ENCODE measurements around the gene LGALS7.
"Not testable (repeated sequence)": the region's sequence is repeated elsewhere in the genome, so short reads cannot be mapped to it uniquely, and the experiment has no call there.

The LGALS7 gene

GRCh38 chr19:38801359-38802095 lies 28.2 kb upstream of the LGALS7 start:
- no peak overlapping the region for H3K4me3 ChIP-seq (ENCODE audit: low read depth, low read length)
- no peak for DNase-seq (ENCODE audit: low read depth)

GRCh38 chr19:38800577-38801347 lies 27.4 kb upstream of the LGALS7 start:
- H3K4me3 ChIP-seq (ENCODE audit: low read depth, low read length) = no peak overlapping the region
- DNase-seq (ENCODE audit: low read depth) = no peak

DNA sequence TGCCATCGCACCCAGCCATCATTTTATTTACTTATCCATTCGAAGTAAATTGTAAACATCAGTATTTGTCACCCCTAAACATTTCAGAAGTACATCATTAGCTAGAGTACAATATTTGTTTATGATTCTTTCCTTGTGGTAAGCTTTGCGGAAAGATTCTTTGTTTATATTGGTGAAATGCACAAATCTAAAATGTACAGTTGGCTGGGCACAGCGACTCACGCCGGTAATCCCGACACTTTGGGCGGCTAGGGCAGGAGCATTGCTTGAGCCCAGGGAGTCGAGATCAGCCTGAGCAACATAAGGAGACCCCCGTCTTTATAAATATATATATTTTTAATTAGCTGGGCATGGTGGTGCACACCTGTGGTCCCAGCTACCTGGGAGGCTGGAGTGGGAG lies 25.8 kb upstream of the LGALS7 start:
- H3K4me3 ChIP-seq (ENCODE audit: low read depth, low read length) = no peak overlapping the region
- no peak for DNase-seq (ENCODE audit: low read depth)

DNA sequence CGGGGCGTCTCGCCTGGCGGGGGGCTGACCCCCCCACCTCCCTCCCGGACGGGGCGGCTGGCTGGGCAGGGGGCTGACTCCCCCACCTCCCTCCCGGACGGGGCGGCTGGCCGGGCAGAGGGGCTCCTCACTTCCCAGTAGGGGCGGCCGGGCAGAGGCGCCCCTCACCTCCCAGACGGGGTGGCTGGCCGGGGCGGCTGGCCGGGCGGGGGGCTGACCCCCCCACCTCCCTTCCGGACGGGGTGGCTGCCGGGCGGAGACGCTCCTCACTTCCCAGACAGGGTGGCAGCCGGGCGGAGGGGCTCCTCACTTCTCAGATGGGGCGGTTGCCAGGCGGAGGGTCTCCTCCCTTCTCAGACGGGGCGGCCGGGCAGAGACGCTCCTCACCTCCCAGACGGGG lies 24.5 kb upstream of the LGALS7 start:
- DNase-seq (ENCODE audit: low read depth); H3K4me3 ChIP-seq (ENCODE audit: low read depth, low read length): not testable (repeated sequence)

GRCh38 chr19:38796154-38796553 lies 22.8 kb upstream of the LGALS7 start:
- H3K4me3 ChIP-seq (ENCODE audit: low read depth, low read length) = no peak overlapping the region
- no peak for DNase-seq (ENCODE audit: low read depth)

DNA sequence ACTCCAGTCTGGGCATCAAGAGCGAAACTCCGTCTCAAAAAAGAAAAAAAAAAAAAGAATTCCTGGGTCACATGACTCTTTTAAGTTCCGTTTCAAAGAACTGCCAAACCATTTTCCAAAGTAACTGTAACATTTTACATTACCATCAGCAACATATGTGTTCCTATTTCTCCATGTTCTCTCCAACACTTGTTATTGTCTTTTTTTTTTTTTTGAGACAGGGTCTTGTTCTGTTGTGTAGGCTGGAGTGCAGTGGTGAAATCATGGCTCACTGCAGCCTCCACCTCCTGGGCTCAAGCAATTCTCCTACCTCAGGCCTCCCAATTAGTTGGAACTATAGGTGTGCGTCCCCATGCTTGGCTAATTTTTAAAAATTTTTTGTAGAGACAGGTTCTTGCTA lies 22.2 kb upstream of the LGALS7 start:
- no peak for DNase-seq (ENCODE audit: low read depth)

GRCh38 chr19:38793671-38794070 lies 20.4 kb upstream of the LGALS7 start:
- DNase-seq (ENCODE audit: low read depth) = no peak
- no peak overlapping the region for H3K4me3 ChIP-seq (ENCODE audit: low read depth, low read length)

More for the DNA sequence above, 22.2 kb upstream of the LGALS7 start:
- no peak overlapping the region for H3K4me3 ChIP-seq (ENCODE audit: low read depth, low read length)

DNA sequence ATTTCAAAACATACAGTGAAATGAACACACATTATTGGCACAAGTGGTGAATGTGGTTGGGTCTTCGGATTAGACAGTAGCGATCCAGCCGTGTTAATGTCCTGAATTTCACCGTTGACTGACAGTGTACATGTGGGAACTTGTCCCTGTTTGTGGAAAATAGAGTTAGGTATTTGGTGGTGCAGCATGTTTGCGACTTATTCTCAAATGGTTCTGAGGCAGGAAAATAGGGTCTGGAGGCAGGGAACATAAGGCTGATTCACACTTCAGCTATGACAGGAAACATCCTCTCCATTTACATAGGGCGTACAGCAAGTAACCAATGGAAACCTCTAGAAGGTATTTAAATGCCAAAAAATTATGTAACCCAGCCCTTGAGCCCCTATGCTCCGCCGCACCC lies 19.9 kb upstream of the LGALS7 start:
- DNase-seq (ENCODE audit: low read depth) = no peak
- no peak overlapping the region for H3K4me3 ChIP-seq (ENCODE audit: low read depth, low read length)

- no peak for DNase-seq (ENCODE audit: low read depth)
- H3K4me3 ChIP-seq (ENCODE audit: low read depth, low read length) = no peak overlapping the region
These were observed 19.2 kb upstream of the LGALS7 start for GRCh38 chr19:38792250-38793111.

GRCh38 chr19:38791451-38792064 lies 18.2 kb upstream of the LGALS7 start:
- H3K4me3 ChIP-seq (ENCODE audit: low read depth, low read length) = peak overlapping the region; percentile 15
- not testable (repeated sequence) for DNase-seq (ENCODE audit: low read depth)

GRCh38 chr19:38790507-38791403 lies 17.4 kb upstream of the LGALS7 start:
- peak overlapping the region; percentile 15 for H3K4me3 ChIP-seq (ENCODE audit: low read depth, low read length)
- not testable (repeated sequence) for DNase-seq (ENCODE audit: low read depth)

- DNase-seq (ENCODE audit: low read depth) = no peak
- H3K4me3 ChIP-seq (ENCODE audit: low read depth, low read length) = no peak within 1 kb of the TSS
These were observed 15.3 kb upstream of the LGALS7 start, which contains the start of gene LGALS7B for GRCh38 chr19:38788478-38789243. TSS of gene LGALS7B (plus strand) at chr19:38789200. CDS start at chr19:38789227, 27 bp downstream.

DNA sequence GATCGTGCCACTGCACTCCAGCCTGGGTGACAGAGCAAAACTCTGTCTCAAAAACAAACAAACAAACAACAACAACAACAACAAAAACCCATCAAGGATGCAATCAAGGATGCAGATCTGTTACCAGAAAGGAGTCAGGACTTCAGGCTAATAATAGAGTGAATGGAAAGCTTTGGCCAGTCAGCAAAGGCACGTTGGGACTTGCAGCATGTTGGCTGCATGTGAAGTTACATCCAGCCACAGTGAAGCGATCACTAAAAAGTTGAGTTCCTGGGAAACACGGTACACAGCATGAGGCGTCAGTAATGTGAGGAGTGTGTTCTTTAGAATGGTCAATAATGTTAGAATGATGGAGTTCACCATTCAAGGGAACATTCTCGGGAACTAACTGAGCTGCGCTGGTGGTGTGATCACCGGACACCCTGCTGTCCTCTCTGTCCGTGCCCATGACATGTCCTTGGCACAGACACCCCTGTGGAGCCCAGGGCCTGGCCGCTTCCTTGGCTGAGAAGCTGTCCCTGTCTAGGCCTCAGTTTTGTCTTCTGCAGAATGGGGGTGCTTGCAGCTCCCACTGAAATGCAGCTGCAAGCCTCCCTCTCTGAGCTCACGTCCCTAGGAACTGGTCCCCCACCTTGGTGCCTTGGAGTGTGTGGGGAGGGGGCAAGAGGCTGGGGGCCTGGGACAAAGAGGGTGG lies 13.4 kb upstream of the LGALS7 start:
- DNase-seq (ENCODE audit: low read depth) = no peak
- H3K4me3 ChIP-seq (ENCODE audit: low read depth, low read length) = no peak overlapping the region

GRCh38 chr19:38786061-38786460 lies 12.7 kb upstream of the LGALS7 start:
- DNase-seq (ENCODE audit: low read depth); H3K4me3 ChIP-seq (ENCODE audit: low read depth, low read length): not testable (repeated sequence)

DNA sequence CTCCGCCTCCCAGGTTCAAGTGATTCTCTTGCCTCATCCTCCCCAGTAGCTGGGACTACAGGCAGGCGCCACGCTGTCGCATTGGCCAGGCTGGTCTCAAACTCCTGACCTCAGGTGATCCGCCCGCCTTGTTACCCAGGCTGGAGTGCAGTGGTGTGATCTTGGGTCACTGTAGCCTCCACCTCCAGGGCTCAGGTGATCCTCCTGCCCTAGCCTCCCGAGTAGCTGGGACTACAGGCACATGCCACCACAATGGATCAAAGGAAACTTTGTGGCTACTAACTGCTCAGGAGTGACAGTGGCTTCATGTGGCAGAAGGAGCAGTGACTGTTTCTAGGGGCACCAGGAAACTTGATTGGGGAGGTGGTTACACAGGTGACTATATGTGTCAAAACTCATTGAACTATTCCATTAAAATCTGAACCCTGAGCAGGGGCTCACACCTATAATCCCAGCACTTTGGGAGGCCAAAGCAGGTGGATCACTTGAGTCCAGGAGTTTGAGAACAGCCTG lies 11.9 kb upstream of the LGALS7 start:
- H3K4me3 ChIP-seq (ENCODE audit: low read depth, low read length) = no peak overlapping the region
- no peak for DNase-seq (ENCODE audit: low read depth)

DNA sequence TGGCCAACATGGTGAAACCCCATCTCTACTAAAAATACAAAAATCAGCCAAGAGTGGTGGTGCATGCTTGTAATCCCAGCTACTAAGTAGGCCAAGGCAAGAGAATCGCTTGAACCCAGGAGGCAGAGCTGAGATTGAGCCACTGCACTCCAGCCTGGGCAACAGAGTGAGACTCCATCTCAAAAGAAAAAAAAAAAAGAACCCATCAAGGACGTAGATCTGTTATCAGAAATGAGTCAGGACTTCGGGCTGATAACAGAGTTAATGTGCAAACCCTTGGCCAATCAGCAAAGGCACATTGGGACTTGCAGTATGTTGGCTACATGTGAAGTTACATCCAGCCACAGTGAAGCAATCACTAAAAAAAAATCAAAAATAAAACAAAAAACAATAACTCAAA lies 10.9 kb upstream of the LGALS7 start:
- no peak for DNase-seq (ENCODE audit: low read depth)
- H3K4me3 ChIP-seq (ENCODE audit: low read depth, low read length) = no peak overlapping the region

DNA sequence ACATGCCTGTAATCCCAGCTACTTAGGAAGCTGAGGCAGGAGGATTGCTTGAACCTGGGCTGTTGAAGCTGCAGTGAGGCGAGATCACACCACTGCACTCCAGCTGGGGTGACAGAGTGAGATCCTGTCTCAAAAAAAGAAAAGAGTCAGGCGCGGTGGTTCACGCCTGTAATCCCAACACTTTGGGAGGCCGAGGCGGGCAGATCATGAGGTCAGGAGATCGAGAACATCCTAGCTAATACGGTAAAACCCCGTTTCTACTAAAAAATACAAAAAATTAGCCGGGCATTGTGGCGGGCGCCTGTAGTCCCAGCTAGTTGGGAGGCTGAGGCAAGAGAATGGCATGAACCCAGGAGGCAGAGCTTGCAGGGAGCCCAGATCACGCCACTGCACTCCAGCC lies 8.9 kb upstream of the LGALS7 start:
- not testable (repeated sequence) for DNase-seq (ENCODE audit: low read depth); H3K4me3 ChIP-seq (ENCODE audit: low read depth, low read length)
